GM12864 (cell line): ENCODE measurements around the gene ATE1.
"Not testable (repeated sequence)": the region's sequence is repeated elsewhere in the genome, so short reads cannot be mapped to it uniquely, and the experiment has no call there.

Experiments used
- DNase-seq: peaks from one replicate; pipeline ENCODE4 v3.0.0-alpha.2; 2011; ENCODE audit warnings: low read depth
- H3K4me3 ChIP-seq: 2 replicates; pipeline ENCODE4 v1.5.1; 2011; ENCODE audit warnings: mild to moderate bottlenecking, low read depth, low read length, control low read depth
- CTCF ChIP-seq: IDR thresholded peaks from 2 replicates; pipeline ENCODE4 v1.5.1; 2011; ENCODE audit warnings: low read depth, mild to moderate bottlenecking, moderate library complexity, low read length, control low read depth, inconsistent platforms; ENCODE audit errors: missing control alignments

ATE1 gene

GRCh38 chr10:121927841-121928527 lies at the start of gene ATE1:
Gene ATE1 (minus strand): TSS chr10:121928031. CDS start chr10:121927949, 82 bp downstream.
- no peak for TF ChIP-seq CTCF
- DNase-seq, result no peak
- peak within 1 kb of the TSS; percentile 79 for H3K4me3 ChIP-seq

GRCh38 chr10:121976607-121977006 lies 48.8 kb upstream of the ATE1 start:
- no peak for TF ChIP-seq CTCF
- no peak overlapping the region for H3K4me3 ChIP-seq
- DNase-seq, result no peak

- no peak for DNase-seq
- H3K4me3 ChIP-seq, result peak overlapping the region; percentile 97
- peak; percentile 64 for TF ChIP-seq CTCF
Observed at GRCh38 chr10:121975295-121976086, 47.7 kb upstream of the ATE1 start.

GRCh38 chr10:121974535-121975294 lies 46.9 kb upstream of the ATE1 start, which contains the start of gene NSMCE4A:
Gene NSMCE4A (minus strand): TSS chr10:121975217. CDS start chr10:121975165, 52 bp downstream.
- peak; percentile 42 for DNase-seq
- no peak for TF ChIP-seq CTCF
- H3K4me3 ChIP-seq, result peak within 1 kb of the TSS; percentile 97

GRCh38 chr10:121974019-121974534 lies 46.2 kb upstream of the ATE1 start:
- no peak for TF ChIP-seq CTCF
- peak overlapping the region; percentile 97 for H3K4me3 ChIP-seq
- DNase-seq, result no peak

- not testable (repeated sequence) for H3K4me3 ChIP-seq, DNase-seq
Observed at GRCh38 chr10:121969086-121969485, 41.3 kb upstream of the ATE1 start.

- TF ChIP-seq CTCF, result no peak
- H3K4me3 ChIP-seq, result no peak overlapping the region
- no peak for DNase-seq
Observed at GRCh38 chr10:121965996-121966395, 38.2 kb upstream of the ATE1 start.
